GM10847 (cell line): ENCODE data around the gene PCMT1.

Experiments used
- POLR2A ChIP-seq: IDR thresholded peaks from 2 replicates; pipeline ENCODE4 v1.6.1; 2011; ENCODE audit not compliant: insufficient read length; ENCODE audit errors: extremely low read depth

PCMT1 gene

DNA sequence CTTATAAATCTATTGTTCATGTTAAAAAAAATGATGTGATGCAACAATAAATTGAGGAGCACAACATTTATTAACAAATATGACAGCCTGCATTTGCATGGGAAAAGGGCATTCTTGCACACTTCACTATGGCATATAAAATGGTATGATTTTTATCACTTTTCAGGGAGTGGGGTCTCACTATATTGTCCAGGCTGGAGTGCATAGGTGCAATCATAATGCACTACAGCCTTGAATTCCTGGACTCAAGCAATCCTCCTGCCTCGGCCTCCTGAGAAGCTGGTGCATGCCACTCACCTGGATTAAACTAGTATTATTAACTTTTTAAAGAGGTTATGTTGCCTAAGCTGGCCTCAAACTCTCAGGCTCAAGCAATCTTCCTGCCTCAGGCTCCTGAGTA is 14.6 kb upstream of the PCMT1 start:
- no peak for TF ChIP-seq POLR2A

DNA sequence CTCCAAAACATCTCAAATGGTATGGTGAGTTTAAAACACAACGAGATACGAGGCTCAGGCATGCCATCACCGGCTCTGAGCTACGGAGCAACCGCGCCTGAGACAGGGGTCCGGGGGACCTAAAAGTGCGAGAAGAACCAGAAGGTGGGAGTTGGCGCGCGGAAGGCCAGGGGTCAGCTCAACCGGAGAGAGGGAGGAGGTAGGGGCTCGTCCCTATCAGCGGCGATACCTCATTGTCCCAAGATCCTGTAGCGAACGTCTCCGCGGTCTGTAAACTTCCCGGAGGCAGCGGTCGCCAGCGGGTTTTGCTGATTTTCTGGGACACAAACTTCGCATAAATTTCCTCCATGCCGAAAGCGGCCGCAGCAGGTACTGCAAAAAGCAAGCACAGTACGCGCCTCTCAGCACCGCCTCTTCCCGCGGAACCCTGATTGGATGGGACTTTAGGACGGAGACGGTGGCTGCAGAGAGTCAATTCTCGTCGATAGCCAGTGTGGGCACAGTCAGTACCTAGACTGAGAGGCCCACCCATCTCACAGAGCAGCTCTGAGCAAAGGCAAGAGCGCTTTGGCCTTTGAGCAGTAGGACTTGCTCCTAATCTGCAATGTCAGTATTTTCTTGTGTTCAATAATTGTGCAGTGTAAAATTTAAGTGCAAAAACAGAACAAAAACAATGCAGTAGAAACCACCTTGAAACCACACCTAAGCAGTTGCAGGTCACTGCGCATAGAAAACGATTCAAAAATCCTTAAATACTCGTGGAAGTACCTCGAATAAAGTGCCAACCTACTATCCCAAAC is 3.2 kb upstream of the PCMT1 start, which contains the start of gene NUP43:
NUP43 (minus strand) TSS at position 383 of the 800 bp plus-strand sequence; CDS start at position 349, 34 bp downstream.
- peak; percentile 58 for TF ChIP-seq POLR2A

GRCh38 chr6:149750136-149750609 is 632 bp downstream of the PCMT1 start:
- TF ChIP-seq POLR2A = no peak

DNA sequence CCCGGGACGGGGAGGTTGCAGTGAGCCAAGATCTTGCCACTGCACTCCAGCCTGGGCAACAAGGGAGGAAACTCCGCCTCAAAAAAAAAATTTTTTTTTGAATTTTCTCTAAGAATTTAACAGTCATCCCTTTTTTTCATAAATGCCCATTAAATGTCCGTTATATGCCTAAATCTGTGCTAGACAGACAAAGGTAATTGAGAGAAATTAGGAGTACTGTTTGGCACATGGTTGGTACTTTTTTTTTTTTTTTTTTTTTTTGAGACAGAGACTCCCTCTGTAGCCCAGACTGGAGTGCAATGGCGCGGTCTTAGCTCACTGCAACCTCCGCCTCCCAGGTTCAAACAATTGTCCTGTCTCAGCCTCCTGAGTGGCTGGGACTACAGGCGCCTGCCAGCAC is 1.7 kb downstream of the PCMT1 start:
- TF ChIP-seq POLR2A = no peak

- TF ChIP-seq POLR2A = no peak
Measured at GRCh38 chr6:149752600-149753373, 3.2 kb downstream of the PCMT1 start.

GRCh38 chr6:149754548-149754947 is 5.0 kb downstream of the PCMT1 start:
- no peak for TF ChIP-seq POLR2A

- no peak for TF ChIP-seq POLR2A
Measured at GRCh38 chr6:149755300-149756260, 6.0 kb downstream of the PCMT1 start.

DNA sequence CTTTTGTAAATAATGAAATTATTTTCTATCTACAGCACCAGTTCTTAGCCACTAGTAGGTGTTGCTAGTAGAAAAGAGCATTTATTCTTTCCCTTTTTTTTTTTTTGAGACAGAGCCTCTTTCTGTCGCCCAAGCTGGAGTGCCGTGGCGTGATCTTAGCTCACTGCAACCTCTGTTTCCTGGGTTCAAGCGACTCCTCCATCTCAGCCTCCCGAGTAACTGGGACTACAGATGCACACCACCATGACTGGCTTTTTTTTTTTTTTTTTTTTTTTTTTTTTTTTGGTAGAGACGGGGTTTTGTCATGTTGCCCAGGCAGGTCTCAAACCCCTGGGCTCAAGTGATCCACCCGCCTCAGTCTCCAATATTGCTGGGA is 6.7 kb downstream of the PCMT1 start:
- no peak for TF ChIP-seq POLR2A

- no peak for TF ChIP-seq POLR2A
Measured at GRCh38 chr6:149761438-149761837, 11.9 kb downstream of the PCMT1 start.

DNA sequence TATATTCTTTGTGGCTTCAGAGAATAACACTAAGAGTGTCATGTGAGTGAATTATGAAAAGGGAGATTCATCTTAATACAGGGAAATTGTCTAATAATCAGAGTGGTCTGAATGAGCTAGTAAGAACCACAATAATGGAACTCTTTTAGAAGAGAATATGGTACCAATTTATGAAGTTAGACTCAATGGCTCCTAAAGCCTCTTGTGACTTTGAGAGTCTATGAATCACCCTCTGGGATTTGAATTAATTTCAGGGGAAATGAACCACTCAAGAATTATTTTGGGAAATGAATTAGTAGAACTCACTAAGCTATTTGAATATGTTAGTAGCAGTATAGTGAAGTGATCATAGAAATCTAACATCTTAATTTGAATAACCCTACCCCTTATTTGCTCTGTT is 14.3 kb downstream of the PCMT1 start:
- no peak for TF ChIP-seq POLR2A

GRCh38 chr6:149766156-149766769 is 16.7 kb downstream of the PCMT1 start:
- TF ChIP-seq POLR2A = no peak

- TF ChIP-seq POLR2A = no peak
Measured at GRCh38 chr6:149769676-149770075, 20.1 kb downstream of the PCMT1 start.

- no peak for TF ChIP-seq POLR2A
Measured at GRCh38 chr6:149771185-149771584, 21.6 kb downstream of the PCMT1 start.

- no peak for TF ChIP-seq POLR2A
Measured at GRCh38 chr6:149771925-149772324, 22.4 kb downstream of the PCMT1 start.

DNA sequence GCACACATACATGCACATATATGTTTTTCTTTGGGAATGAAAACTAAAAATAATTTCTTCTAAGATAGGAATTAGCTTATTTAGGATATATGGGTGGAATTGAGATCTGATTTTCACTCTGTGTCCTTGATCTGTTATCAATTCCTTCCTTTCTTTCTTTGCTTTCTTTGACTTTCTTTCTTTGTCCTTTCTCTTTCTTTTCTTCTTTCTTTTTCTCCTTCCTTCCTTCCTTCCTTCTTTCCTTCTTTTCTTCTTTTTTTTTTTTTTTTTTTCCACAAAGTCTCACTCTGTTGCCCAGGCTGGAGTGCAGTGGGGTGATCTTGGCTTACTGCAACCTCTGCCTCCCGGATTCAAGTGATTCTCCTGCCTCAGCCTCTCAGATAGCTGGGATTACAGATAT is 28.1 kb downstream of the PCMT1 start:
- TF ChIP-seq POLR2A = no peak
